COLO829 (cell line): ENCODE measurements around the gene EXD1.
"Not testable (repeated sequence)": the region's sequence is repeated elsewhere in the genome, so short reads cannot be mapped to it uniquely, and the experiment has no call there.

ENCODE experiments used
- DNase-seq: peaks from one replicate; pipeline ENCODE4 v3.0.0; 2012; ENCODE audit warnings: low spot score

EXD1 gene, protein sequence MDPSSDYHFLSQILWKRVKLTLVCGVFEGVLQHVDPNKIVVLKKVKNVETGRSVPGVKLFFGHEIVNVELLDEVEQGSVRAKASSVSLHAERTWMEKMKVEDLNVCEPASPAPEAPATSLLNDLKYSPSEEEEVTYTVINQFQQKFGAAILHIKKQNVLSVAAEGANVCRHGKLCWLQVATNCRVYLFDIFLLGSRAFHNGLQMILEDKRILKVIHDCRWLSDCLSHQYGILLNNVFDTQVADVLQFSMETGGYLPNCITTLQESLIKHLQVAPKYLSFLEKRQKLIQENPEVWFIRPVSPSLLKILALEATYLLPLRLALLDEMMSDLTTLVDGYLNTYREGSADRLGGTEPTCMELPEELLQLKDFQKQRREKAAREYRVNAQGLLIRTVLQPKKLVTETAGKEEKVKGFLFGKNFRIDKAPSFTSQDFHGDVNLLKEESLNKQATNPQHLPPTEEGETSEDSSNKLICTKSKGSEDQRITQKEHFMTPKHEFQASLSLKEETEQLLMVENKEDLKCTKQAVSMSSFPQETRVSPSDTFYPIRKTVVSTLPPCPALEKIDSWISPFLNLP

DNA sequence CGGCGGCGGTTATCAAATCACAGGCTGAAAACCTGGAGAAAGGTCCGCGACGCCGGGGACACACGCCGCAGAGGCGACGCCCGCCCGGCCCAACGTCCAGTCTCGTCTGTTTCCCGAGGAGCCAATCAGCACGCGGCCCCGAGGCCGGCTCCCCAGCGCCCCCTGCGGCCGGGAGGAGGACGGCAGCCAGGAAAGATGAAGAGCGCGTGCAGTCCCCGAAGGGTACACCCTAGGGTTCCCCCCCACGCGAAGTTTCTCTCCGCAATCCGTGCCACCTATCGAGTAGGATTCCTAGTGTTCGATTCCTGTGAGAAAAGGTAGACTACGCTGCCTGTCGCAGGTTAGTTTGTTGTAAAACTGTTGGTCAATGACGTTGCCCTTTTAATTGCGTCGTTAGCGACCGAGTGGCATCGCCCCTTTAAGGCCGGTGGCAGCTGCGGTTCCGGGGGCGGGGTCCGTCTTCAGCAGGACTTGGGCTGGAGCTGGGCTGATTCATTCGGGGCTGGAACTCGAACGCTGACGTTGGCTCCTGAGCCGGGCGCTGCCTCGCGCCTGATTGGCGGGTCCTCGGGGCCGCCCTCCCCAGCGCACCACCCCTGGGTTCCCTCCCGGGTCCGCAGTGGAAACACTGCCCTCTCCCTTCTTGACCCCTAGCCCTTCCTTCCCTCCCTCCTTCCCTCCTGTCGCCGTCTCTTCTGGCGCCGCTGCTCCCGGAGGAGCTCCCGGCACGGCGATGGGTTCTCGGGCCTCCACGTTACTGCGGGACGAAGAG, at the start of gene EXD1, which contains the start of gene CHP1:
TSS of gene EXD1 (minus strand) at position 108 of the 772 bp plus-strand sequence. CDS start 4,182 bp downstream, outside the sequence.
TSS of gene CHP1 (plus strand) at position 619 of the 772 bp plus-strand sequence. CDS start at position 734, 115 bp downstream.
- peak; percentile 80 for DNase-seq

DNA sequence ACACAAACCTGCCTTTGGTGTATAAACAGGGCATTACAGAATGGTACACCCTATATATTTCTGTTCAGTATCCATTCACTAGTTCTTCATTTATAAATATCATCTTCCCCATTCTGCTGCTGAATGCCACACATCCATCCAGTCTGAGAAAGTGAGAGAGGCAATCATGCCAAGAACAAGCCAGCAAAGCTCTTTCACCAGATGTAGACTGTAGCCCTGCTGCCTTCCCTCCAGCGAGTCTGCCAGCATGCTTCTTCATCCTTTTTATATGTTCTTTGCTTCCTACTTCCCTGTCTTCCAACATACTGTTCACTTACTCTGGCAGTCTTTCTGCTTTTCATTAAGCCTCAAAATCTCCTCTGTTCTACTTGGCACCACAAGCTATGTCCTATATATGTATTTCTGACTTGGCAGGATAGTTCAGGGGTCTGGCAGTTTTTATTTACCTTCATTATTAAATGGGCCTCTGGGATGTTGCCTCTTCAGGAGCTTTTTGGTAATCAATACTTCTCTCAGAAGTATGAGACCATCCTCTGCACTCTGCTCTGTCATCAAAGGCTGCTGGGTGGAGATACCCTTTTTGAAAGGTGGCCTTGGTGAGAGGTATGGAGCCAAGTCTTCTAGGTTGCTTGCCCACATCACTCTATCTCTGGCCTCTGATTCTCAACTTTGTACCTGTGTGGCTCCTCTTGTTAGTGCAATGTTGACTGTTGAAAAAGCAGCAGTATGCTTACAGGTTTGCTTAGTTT, 49.2 kb upstream of the EXD1 start:
- no peak for DNase-seq

DNA sequence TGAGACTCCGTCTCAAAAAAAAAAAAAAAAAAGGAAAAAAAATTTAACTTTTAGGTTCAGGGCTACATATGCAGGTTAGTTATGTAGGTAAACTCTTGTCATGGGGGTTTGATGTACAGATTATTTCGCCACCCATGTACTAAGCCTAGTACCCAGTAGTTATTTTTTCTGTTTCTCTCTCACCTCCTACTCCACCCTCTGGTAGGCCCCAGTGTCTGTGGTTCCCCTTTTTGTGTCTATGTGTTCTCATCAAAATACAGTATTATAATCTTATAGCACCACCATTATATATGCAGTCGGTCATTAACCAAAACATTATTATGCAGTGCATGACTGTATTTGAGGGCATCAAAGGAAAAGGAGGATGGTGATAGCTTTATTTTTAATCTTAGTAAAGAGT, 47.8 kb upstream of the EXD1 start:
- no peak for DNase-seq

DNA sequence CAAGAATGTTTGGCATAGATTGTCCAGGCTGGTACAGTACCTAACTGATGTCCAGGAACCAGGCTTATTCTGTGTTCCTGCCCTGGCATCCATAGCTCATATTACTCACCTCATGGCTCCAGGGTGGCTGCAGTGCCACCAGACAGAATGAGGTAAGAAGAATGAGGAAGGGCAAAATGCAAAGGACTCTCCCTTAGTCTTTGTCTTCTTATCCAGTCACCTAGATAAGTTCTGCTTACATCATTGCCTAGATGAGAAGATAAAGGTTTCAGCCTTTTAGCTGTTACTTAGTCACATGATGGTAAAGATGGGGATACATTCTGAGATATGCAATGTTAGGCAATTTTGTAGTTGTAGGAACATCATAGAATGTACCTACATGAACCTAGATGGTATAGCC, 46.3 kb upstream of the EXD1 start:
- DNase-seq = no peak

DNA sequence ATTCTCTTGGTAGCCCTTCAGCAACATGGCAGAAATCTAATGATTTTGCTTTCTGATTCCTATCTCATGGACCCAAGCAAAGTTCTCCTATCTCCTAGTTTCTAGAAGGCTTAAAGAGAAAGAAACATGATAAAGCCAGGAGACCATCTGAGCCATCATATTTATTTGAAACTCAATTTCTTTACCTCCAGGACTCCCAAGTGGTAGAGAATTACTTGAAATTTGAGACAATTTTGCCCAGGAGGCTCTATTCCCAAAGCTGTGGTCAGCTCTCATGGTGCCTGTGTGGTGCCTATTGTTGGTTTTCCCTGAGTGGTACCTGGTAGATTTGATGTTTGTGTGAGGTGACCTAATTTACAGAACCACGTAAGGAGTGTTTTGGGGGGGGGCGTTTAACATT, 39.3 kb upstream of the EXD1 start:
- DNase-seq = no peak

DNA sequence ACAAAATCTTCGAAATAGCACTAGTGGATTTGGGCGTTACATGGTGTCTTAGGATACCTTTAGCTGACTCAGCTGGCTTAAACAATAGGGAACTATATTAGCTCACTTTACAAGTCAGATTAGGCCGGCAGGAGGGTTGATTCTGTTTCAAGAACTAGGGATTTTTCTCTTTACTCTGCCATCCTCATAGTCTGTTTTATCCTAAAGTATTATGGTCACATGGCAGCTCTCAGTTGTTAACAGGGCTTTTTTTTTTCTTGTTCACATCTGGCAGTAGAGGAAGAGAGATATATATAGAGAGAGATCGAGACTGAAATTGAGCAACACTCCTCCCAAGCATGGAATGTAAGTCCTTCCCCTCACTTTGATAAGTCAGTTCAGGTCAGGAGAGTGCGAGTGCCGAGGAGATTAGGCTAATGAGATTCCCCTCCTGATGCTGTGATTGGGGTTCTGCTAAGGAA, 33.4 kb upstream of the EXD1 start:
- DNase-seq = no peak

DNA sequence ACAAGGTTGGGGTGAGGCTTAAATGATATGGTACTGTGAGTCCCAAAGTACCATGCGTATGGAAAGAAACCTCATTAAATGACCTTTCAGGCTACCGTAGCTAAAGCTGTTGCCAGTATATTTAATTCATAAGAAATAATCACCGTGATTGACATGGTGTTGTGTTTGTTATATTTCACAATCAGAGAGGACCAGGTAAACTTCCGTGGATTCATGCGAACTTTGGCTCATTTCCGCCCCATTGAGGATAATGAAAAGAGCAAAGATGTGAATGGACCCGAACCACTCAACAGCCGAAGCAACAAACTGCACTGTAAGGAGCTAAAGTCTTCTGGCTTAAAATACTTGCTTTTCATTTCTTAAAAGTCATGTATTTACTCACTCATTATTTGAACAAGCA, 32.0 kb upstream of the EXD1 start:
- DNase-seq = no peak

DNA sequence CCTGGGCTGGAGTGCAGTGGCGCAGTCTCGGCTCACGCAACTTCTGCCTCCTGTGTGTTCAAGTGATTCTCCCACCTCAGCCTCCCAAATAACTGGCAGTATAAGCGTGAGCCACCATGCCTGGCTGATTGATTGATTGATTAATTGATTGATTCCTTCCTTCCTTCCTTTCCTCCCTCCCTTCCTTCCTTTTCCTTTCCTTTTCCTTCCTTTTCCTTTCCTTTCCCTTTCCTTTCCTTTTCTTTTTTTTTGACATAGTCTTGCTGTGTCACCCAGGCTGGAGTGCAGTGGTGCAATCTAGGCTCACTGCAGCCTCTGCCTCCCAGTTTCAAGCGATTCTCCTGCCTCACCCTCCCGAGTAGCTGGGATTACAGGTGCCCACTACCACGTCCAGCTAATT, 30.4 kb upstream of the EXD1 start:
- not testable (repeated sequence) for DNase-seq

DNA sequence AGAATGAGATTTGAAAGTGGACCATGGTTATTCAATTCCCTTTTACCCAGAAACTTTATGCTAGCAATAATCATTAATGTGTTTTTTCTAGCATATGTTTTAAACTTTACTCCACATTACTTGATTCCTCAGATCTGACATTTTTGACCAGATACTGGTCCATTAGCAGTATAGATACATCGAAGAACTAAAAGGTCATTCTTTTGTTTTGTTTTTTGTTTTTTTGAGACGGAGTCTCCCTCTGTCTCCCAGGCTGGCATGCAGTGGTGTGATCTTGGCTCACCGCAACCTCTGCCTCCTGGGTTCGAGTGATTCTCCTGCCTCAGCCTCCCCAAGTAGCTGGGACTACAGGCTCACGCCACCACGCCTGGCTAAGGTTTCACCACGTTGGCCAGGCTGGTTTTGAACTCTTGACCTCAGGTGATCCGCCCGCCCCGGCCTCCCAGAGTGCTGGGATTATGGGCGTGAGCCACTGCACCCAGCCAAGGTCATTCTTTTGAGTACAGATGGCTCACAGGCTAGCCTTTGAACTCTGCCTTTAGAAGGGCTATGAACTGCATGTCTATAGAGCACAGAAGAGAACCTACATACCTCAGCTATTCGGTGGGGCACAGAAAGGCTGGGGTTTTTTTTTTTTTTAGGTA, 29.1 kb upstream of the EXD1 start:
- no peak for DNase-seq

DNA sequence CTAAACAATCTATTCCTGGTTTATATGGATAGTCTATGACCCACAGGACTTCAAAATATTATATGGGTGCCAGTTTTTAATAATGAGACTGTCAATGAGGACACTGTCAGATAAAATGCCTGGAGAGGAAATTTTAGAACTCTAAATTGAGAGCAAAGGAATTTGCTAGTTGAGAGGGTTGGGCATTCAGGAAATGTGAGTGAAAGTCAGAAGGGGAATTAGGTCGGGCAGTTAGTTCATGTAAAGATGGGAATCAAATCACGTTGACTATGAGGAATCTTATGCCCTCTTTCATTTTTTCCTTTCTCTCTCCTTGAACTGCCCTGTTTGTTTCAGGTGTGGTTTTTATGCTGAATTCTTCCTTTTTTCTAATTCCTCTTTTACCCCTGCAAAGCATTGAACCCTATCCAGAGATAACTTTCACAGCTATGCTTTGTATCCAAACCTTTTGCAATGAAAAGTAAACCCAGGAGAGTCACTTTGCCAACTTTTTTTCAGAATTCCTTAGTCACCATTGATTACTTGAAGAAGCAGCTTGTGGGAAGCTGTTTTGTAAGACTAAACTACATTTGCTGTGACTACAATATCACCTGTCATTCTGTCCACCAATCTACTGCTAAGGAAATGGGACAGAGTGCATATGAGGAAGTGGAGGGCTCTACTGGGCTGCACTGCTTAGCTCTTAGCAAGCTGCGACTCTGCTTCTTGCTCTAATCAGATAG, 28.4 kb upstream of the EXD1 start:
- no peak for DNase-seq

DNA sequence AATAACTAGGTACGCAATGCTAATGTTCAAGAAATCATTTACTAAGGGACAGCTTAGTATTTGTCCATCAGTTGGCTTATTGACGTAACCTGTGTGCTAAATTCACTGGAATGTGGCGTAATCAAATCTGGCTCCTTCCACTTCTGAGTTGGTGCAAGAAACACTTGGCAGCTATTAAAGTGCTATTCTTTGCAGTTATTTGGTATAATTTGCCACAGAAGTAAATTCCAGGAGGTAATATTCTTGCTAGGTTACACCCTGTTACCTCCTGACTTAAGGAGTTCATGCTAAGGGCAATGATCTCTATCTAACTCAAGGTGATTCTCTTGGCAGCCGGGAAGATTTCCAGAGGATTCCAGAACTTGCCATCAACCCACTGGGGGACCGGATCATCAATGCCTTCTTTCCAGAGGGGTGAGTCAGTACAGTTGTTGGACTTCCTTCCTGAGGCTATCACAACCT, 26.1 kb upstream of the EXD1 start:
- DNase-seq = no peak

DNA sequence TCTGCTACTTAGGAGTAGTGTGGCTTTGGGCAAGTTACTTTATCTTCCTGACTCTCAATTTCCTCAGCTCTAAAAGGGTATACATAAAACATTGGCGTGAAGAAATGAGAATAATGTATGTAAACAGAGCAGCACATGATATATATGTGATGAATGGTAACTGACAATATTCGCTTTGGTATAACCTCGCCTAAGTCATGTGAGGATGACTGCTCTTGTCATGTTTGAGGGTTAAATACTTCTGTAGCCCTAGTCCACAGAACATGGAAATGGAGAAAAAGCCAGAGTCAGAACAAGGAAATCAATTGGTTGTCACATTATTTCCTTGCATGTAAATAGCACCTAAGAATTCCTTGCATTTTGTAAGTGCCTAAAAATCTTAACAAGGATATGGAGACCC, 25.5 kb upstream of the EXD1 start:
- no peak for DNase-seq

DNA sequence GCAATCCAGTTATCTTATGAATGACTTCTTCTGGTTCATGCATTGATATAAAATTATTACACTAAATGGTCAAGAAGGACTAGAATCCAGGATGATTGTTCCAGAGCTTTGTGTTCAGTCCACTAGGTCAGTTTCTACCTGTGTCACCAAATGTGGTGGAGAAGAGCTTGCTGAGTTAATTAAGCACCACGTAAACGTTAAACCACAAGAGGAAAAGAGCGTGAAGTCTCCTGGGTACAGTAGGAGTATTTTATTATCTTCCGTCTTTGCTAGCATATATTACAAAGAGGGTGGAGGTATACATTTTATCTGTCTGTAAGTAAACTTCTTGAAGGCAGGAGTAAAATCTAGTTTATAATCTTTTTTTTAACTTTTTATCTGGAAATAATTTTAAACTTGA, 24.0 kb upstream of the EXD1 start:
- DNase-seq = no peak

DNA sequence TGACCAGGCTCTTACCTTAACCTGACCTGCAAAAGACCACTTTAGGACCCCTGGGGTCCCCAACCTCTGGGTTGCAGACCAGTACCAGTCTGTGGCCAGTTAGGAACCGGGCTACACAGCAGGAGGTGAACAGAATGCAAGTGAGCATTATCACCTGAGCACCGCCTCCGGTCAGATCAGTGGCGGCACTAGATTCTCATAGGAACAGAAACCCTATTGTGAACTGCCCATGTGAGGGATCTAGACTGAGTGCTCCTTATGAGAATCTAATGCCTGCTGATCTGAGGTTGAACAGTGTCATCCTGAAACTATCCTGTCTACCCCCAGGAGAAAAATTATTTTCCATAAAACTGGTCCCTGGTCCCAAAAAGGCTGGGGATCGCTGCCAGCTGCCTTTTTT, 20.9 kb upstream of the EXD1 start:
- DNase-seq = no peak

DNA sequence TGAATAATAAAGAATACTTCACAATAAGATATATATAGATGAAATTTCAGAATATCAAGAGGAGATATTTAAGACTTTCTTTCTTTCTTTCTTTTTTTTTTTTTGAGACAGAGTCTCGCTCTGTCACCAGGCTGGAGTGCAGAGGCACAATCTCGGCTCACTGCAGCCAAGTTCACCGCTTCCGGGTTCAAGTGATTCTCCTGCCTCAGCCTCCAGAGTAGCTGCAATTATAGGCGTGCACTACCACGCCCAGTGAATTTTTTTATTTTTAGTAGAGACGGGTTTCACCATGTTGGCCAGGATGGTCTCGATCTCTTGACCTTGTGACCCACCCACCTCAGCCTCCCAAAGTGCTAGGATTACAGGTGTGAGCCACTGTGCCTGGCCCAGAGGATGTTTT, 20.2 kb upstream of the EXD1 start:
- not testable (repeated sequence) for DNase-seq

DNA sequence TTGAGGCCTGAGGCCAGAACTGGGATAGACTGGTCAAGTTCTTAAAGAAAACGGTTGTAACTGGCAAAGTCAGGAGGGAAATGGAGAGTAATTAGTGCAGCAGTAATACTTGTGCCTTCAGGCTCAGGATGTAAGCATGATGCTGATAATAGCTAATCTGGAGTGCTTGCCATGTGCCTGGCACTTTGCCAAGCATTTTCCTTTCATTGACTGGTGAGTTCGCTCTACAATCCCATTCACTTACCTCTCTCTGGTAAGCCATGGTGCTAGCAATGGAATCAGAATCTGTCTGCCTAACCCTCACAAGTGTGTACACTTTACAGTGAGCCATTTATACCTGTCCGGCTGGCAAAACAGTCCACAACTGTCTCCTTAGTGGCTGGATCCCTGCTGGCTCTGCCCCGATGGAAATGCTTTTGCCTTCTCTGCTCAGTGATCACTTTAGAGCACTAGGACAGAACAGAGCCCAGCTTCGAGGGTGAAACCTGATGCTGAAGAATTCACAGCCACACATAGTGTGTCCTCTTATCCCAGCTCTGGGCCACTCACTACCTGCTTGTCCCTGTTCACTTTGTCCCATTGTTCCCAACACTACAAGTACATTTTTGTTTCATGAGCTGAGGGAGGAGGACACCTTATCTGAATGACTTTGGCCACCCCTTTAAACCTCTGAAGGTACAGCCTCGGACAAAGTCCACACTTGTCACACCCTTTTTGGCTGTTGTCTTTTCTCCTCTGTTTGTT, 10.8 kb upstream of the EXD1 start:
- DNase-seq = peak; percentile 84

DNA sequence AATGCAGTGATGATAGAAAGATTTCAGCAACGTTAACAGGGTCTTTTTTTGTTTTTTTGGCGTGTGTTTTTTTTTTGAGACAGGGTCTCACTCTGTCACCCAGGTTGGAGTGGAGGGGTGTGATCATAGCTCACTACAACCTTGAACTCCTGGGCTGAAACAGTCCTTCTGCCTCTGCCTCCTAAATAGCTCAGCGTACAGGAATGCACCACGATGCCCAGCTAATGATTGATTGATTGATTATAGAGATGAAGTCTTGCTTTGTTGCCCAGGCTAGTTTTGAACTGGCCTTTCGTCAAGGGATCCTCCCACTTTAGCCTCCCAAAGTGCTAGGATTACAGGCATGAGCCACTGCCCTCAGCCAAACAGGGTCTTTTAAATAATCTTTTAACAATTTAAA, 7.5 kb upstream of the EXD1 start:
- DNase-seq = no peak

DNA sequence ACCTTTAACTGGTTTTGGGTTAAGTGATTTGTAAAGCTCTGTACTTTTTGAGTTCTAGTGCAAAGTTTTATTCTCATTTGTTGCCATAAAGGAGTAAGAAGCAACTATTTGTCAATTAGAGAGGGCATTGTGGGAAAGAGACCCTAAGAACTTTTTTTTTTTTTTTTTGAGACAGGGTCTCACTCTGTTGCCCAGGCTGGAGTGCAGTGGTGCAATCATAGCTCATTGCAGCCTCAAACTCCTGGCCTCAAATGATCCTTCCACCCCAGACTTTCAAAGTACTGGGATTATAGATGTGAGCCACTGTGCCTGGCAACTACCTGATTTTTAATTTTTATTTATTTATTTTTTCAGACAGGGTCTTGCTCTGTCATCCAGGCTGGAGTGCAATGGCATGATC, 5.4 kb upstream of the EXD1 start:
- no peak for DNase-seq

DNA sequence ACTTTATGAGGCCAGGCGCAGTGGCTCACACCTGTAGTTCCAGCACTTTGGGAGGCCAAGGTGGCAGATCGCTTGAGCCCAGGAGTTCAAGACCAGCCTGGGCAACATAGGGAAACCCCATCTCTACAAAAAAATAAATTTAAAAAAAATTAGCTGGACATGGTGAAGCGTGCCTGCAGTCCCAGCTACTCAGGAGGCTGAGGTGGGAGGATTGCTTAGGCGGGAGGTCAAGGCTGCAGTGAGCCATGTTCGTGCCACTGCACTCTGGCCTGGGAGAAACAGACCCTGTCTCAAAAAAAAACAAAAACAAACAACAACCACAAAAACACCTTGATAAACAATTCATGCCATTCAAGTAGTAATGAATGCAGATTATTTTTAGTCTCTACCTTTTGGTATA, 4.7 kb upstream of the EXD1 start:
- DNase-seq = not testable (repeated sequence)

DNA sequence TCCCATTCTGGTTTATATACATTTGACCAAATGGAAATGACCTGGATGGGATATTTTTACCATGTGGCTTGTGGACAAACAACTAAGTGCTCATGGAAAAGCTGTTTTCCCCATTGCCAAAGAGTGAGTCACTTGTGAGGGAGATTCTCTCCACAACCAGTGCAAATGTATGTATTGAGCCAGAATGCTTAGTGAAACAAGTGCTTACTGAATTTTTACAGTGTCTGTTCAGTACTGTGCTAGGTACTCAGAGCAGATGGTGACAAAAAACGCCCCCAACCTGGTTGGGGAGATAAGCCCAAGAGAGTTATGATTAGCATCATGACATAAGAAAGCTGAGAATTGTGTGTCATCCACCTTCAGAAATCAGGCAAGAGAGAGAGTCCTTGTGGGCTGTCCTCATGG, 2.8 kb upstream of the EXD1 start:
- DNase-seq = no peak
